OCI-LY1 (cell line): ENCODE measurements around the gene PODXL2.

Experiments used
- H2AFZ ChIP-seq: fragments of 200-600 bp; sonication (generic), shearing (Covaris generic); 2 replicates; pipeline ENCODE4 v1.6.0; 2014; ENCODE audit warnings: antibody characterized with exemption, mild to moderate bottlenecking, low read length
- H3F3A ChIP-seq: fragments of 200-600 bp; sonication (generic), shearing (Covaris generic); 2 replicates; pipeline ENCODE4 v1.6.0; 2014; ENCODE audit warnings: mild to moderate bottlenecking, antibody characterized with exemption, low read length, moderate library complexity; ENCODE audit not compliant: insufficient read depth
- H3K27ac ChIP-seq: fragments of 200-600 bp; sonication (generic); 2 replicates; pipeline ENCODE4 v1.5.1; 2014; ENCODE audit warnings: low read length, mixed run types, mild to moderate bottlenecking, low read depth; ENCODE audit not compliant: poor library complexity, severe bottlenecking
- H3K27me3 ChIP-seq: fragments of 200-600 bp; sonication (generic); 2 replicates; pipeline ENCODE4 v1.6.0; 2014; ENCODE audit warnings: antibody characterized with exemption, mild to moderate bottlenecking, low read length, moderate library complexity; ENCODE audit not compliant: insufficient read depth
- H3K36me3 ChIP-seq: fragments of 200-600 bp; sonication (generic); 2 replicates; pipeline ENCODE4 v1.6.1; 2014; ENCODE audit warnings: mild to moderate bottlenecking, antibody characterized with exemption, low read length, moderate library complexity, mixed read lengths; ENCODE audit not compliant: insufficient read depth
- H3K4me1 ChIP-seq: fragments of 200-600 bp; sonication (generic); 2 replicates; pipeline ENCODE4 v1.5.1; 2014; ENCODE audit warnings: mild to moderate bottlenecking, low read length, moderate library complexity; ENCODE audit not compliant: insufficient read depth, severe bottlenecking
- H3K4me2 ChIP-seq: fragments of 200-600 bp; sonication (generic), shearing (Covaris generic); 2 replicates; pipeline ENCODE4 v1.6.1; 2014; ENCODE audit warnings: low read length
- H3K4me3 ChIP-seq: fragments of 200-600 bp; sonication (generic); 2 replicates; pipeline ENCODE4 v1.5.1; 2014; ENCODE audit warnings: low read length, low read depth, mild to moderate bottlenecking, mixed read lengths; ENCODE audit not compliant: poor library complexity, severe bottlenecking
- H3K79me2 ChIP-seq: fragments of 200-600 bp; shearing (Covaris generic); 2 replicates; pipeline ENCODE4 v1.6.1; 2016; ENCODE audit warnings: mixed run types, low read length, mixed read lengths; ENCODE audit not compliant: insufficient read depth
- H3K9ac ChIP-seq: fragments of 200-600 bp; sonication (generic), shearing (Covaris generic); 2 replicates; pipeline ENCODE4 v1.6.1; 2014; ENCODE audit warnings: mild to moderate bottlenecking, low read length, mixed read lengths
- H3K9me2 ChIP-seq: fragments of 200-600 bp; sonication (generic), shearing (Covaris generic); 2 replicates; pipeline ENCODE4 v1.6.1; 2014; ENCODE audit warnings: low read depth, mild to moderate bottlenecking, low read length, mixed read lengths
- H3K9me3 ChIP-seq: fragments of 200-600 bp; shearing (Covaris generic); 2 replicates; pipeline ENCODE4 v1.6.1; 2014; ENCODE audit warnings: low read length, mixed read lengths
- H4K20me1 ChIP-seq: fragments of 200-600 bp; sonication (generic), shearing (Covaris generic); 2 replicates; pipeline ENCODE4 v1.6.0; 2016; ENCODE audit warnings: mild to moderate bottlenecking, low read length; ENCODE audit not compliant: insufficient read depth
- EZH2 ChIP-seq: fragments of 200-600 bp; sonication (generic), shearing (Covaris generic); IDR thresholded peaks from 2 replicates; pipeline ENCODE4 v1.8.0; 2017; ENCODE audit warnings: borderline replicate concordance, mixed run types, mild to moderate bottlenecking, antibody characterized with exemption, low read length, moderate library complexity, mixed read lengths
- TF ChIP-seq, protein P1 (sequence below): fragments of 200-600 bp; sonication (generic), shearing (Covaris generic); IDR thresholded peaks from 2 replicates; pipeline ENCODE4 v1.5.1; 2017; ENCODE audit warnings: mild to moderate bottlenecking, antibody characterized with exemption, low read length, moderate library complexity, mixed read lengths

Gene PODXL2

DNA sequence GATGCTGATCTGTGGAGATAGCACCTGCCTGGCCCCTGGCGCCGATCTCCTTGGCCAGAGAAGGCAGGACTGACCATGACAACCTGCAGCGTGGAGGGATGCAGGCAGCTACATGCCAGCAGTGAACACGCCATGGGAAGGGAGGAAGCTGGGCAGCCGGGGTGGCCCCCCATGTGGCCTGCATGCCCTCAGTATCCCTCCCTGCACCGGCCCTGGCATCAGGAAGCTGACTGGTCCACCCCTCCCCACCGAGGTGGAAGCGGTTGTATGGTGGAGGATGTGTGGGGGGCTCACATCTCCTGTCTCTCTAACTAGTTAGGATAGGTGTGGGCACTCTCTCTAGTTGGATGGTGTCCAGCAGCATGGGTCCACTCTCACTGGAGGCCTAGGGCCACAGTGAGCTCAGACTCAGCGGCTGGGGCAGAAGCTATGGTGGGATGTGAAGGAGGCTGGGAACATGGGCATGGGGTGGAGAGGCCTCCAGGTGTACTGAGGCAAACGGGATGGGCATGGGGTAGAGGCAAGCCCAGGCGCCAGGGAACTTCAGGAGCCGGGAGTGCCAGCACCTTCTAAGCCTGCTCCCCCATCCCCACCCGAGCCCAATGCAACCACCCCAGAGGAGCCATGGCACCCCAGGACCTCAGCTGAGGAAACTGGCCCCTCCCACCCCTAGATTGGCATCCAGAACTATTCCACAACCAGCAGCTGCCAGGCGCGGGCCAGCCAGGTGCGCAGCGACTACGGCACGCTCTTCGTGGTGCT is 42.0 kb downstream of the PODXL2 start:
- peak overlapping the region; percentile 97 for H3K4me3 ChIP-seq
- H3K27me3 ChIP-seq, result no peaks in the 10 kb centered on the region; the same call in 1 of the 2 replicates
- H3K9me3 ChIP-seq, result no peaks in the 10 kb centered on the region
- H2AFZ ChIP-seq, result no peak overlapping the region
- H3K9ac ChIP-seq, result no peak overlapping the region; the same call in 1 of the 2 replicates
- no peaks in the 10 kb centered on the region for H3K9me2 ChIP-seq
- no peaks in the 10 kb centered on the region for H3F3A ChIP-seq
- H3K27ac ChIP-seq, result no peak overlapping the region
- TF ChIP-seq EZH2, result no peak
- TF ChIP-seq, protein P1, sequence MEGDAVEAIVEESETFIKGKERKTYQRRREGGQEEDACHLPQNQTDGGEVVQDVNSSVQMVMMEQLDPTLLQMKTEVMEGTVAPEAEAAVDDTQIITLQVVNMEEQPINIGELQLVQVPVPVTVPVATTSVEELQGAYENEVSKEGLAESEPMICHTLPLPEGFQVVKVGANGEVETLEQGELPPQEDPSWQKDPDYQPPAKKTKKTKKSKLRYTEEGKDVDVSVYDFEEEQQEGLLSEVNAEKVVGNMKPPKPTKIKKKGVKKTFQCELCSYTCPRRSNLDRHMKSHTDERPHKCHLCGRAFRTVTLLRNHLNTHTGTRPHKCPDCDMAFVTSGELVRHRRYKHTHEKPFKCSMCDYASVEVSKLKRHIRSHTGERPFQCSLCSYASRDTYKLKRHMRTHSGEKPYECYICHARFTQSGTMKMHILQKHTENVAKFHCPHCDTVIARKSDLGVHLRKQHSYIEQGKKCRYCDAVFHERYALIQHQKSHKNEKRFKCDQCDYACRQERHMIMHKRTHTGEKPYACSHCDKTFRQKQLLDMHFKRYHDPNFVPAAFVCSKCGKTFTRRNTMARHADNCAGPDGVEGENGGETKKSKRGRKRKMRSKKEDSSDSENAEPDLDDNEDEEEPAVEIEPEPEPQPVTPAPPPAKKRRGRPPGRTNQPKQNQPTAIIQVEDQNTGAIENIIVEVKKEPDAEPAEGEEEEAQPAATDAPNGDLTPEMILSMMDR, result no peak
- H3K4me2 ChIP-seq, result peak overlapping the region; percentile 79; the same call in 1 of the 2 replicates
- H3K79me2 ChIP-seq, result no peaks in the 10 kb centered on the region
- H4K20me1 ChIP-seq, result no peaks in the 10 kb centered on the region
- H3K4me1 ChIP-seq, result peaks cover 17% of the 10 kb centered on the region
- H3K36me3 ChIP-seq, result 0 out of 2 replicates have a peak, but pooled peaks cover 3% of the 10 kb centered on the region

DNA sequence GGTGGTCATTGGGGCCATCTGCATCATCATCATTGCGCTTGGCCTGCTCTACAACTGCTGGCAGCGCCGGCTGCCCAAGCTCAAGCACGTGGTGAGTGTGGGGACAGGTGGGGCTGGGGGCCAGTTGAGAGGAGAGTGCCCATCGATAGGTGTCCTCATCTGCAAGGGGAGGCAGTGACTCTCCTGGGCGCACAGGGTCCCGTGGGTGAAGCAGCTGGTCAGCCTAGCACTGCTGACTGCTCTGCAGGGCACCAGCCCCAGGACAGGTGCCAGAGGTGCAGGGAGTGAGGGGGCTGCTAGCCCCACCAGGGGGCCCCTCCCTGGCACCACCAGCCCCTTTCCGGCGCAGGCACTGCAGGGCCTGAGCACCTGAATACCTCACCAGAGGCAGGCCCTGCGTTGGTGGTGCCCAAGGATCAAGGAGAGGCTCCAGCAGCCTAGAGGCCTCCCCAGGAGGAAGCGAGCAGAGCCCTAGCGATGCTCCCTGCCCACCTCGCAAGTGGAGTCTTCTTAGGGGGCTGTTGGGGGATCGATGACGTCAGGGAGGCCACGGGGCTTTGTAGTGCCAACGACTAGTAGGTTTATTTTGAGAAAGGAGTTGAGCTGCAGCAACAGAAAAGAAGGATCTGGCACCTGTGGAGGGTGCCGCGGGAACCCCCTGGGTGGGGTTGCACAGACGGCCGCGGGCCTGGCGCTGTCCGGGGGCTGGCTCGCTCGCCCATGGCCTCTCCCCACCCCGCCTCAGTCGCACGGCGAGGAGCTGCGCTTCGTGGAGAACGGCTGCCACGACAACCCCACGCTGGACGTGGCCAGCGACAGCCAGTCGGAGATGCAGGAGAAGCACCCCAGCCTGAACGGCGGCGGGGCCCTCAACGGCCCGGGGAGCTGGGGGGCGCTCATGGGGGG is 42.8 kb downstream of the PODXL2 start:
- no peaks in the 10 kb centered on the region for H3F3A ChIP-seq
- peak overlapping the region; percentile 79 for H3K4me2 ChIP-seq
- H3K4me1 ChIP-seq, result peaks cover 17% of the 10 kb centered on the region
- H3K9me3 ChIP-seq, result no peaks in the 10 kb centered on the region
- TF ChIP-seq EZH2, result no peak
- TF ChIP-seq, protein P1, result no peak; the same call in 1 of the 2 replicates
- H2AFZ ChIP-seq, result no peak overlapping the region
- no peak overlapping the region for H3K27ac ChIP-seq
- H3K9ac ChIP-seq, result peak overlapping the region; percentile 82
- no peaks in the 10 kb centered on the region; the same call in 1 of the 2 replicates for H3K27me3 ChIP-seq
- no peaks in the 10 kb centered on the region for H4K20me1 ChIP-seq
- no peaks in the 10 kb centered on the region for H3K36me3 ChIP-seq
- peak overlapping the region; percentile 97 for H3K4me3 ChIP-seq
- no peaks in the 10 kb centered on the region for H3K9me2 ChIP-seq
- H3K79me2 ChIP-seq, result no peaks in the 10 kb centered on the region

DNA sequence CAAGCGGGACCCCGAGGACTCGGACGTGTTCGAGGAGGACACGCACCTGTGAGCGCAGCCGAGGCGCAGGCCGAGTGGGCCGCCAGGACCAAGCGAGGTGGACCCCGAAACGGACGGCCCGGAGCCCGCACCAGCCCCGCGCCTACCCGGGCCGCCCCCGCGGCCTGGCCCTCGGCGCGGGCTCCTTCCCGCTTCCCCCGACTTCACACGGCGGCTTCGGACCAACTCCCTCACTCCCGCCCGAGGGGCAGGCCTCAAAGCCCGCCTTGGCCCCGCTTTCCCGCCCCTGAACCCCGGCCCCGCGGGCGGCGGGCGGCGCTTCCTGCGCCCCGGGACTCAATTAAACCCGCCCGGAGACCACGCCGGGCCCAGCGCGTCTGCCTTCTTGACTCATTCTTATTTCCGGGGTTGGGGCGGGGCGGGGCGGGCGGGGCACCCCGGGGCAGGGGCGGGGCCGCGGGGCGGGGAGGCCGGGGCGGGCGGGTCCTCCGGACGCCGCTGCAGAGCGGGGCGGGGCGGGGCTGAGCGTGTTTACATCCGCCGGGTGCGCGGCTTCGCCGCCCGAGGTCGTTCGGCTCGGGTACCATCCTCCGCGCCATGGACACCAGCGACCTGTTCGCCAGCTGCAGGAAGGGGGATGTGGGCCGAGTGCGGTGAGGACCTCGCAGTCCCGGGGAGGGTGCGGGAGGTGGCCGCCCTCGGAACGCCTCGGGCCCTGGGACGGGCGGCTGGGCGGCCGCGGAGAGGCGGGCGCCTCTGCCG is 43.6 kb downstream of the PODXL2 start, which contains the start of gene ABTB1:
ABTB1 (plus strand) TSS at position 524 of the 762 bp plus-strand sequence; CDS start at position 598, 74 bp downstream.
- no peaks in the 10 kb centered on the region for H3K79me2 ChIP-seq
- H3K9me3 ChIP-seq, result no peaks in the 10 kb centered on the region
- peak within 1 kb of the TSS; percentile 69; the same call in 1 of the 2 replicates for H2AFZ ChIP-seq
- no peak within 1 kb of the TSS for H3K27ac ChIP-seq
- TF ChIP-seq, protein P1, result no peak
- no peak for TF ChIP-seq EZH2
- no peaks in the 10 kb centered on the region; the same call in 1 of the 2 replicates for H3K27me3 ChIP-seq
- peak within 1 kb of the TSS; percentile 97 for H3K4me3 ChIP-seq
- peak within 1 kb of the TSS; percentile 82 for H3K9ac ChIP-seq
- no peaks in the 10 kb centered on the region for H3K36me3 ChIP-seq
- peak within 1 kb of the TSS; percentile 96 for H3K4me2 ChIP-seq
- no peaks in the 10 kb centered on the region for H3K9me2 ChIP-seq
- H4K20me1 ChIP-seq, result no peaks in the 10 kb centered on the region
- H3K4me1 ChIP-seq, result peaks cover 17% of the 10 kb centered on the region
- no peaks in the 10 kb centered on the region for H3F3A ChIP-seq
